GM12892 (cell line): Measurements from ENCODE around the gene CCDC149.

ENCODE experiments used
- POLR2A ChIP-seq: IDR thresholded peaks from 2 replicates; pipeline ENCODE4 v1.6.1; 2011; ENCODE audit warnings: low read depth, low read length, control low read depth
- TAF1 ChIP-seq: IDR thresholded peaks from 2 replicates; pipeline ENCODE4 v1.6.1; 2011; ENCODE audit warnings: low read depth, mild to moderate bottlenecking, control low read depth, low read length, borderline replicate concordance

- no peak for TF ChIP-seq POLR2A
- TF ChIP-seq TAF1, result no peak
Measured at GRCh38 chr4:24840826-24841543, 71.9 kb downstream of the CCDC149 start.
